AML-193 (cell line): ENCODE measurements around the gene HSD11B1L.
A peak's percentile ranks its signal among the peaks of the same experiment; 100 is the strongest.

Experiments
- DNase-seq, 2 experiments: peaks; one replicate each; lab custom pipeline; 2025; lab: John Stamatoyannopoulos, UW

Gene HSD11B1L, protein sequence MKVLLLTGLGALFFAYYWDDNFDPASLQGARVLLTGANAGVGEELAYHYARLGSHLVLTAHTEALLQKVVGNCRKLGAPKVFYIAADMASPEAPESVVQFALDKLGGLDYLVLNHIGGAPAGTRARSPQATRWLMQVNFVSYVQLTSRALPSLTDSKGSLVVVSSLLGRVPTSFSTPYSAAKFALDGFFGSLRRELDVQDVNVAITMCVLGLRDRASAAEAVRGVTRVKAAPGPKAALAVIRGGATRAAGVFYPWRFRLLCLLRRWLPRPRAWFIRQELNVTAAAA

DNA sequence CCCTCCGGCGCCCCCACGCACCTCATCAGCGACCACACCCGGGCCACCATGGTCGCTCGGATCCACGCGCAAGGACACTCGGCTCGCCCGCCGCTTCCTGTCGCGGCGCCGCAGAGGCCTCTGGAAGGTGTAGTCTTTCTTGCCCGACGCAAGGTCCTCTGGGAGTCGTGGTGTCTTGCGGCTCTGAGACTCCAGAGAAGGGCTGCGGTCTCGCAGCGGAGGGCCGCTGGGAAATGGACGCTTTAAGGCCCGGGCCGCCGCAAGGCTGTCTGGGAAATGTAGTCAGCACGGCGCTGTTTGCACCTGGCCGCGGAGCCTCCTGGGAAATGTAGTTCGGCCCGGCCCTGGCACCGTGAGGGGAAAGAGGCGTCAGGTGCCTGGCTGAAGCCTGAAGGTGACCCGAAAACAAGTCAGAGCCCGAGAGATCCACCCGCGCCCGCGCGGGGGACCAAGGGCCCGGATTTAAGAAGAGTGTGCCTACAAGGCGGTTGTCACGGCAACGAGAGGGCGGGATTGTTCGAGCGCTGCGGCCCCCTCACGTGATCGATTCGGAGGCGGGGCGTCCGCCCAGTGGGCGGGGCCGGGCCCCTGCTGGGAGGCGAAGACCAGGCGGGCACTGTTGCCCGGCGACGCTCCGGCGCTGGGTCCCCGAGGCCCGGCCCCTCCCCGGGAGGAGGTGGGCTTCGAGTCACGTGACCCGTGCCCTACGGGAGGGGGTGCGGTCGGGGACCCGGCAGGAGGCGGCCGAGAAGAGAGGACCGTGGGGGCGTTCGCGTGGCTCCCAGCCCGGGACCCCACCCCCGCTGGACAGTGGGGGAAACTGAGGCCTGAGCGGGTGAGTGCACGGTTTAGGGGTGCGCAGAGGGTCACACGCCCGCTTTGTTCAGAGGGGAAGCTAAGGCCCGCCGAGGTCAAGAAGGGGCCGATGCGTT is at the start of gene HSD11B1L, which contains the start of gene MICOS13:
Gene HSD11B1L, plus strand, starts transcription at position 591 of the 932 bp plus-strand sequence. CDS start 3,806 bp downstream, outside the sequence.
Gene MICOS13, minus strand, starts transcription at position 80 of the 932 bp plus-strand sequence. Its CDS starts 30 bp downstream, at position 50.
- peak; percentile 98 for DNase-seq

DNA sequence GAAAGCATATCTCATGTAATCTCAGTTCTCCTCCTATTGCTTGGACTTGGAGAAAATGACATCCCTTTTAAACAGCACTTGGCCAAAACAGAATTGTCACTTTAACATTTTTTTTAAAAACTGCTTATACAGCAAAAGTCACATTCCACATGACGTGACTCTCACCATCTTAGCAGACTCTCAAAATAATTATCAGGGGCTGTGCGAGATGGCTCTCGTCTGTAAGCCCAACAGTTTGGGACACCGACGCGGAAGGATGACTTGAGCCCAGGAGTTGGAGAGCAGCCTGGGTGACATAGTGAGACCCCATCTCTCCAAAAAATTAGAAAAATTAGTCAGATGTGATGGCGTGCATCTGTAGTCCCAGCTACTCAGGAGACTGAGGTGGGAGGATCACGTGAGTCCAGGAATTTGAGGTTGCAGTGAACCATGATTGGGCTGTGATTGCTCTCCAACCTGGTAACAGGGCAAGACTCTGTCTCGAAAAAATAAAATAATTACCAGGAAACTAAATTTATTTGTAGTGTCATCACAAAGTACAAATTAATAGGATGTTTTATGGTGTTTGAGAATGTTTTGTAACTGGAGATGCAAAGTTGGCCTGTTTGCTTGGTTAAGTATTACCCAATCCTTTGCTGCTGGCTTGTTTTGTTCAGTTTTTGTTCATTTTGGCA is 49.1 kb upstream of the HSD11B1L start:
- DNase-seq, result no peak

DNA sequence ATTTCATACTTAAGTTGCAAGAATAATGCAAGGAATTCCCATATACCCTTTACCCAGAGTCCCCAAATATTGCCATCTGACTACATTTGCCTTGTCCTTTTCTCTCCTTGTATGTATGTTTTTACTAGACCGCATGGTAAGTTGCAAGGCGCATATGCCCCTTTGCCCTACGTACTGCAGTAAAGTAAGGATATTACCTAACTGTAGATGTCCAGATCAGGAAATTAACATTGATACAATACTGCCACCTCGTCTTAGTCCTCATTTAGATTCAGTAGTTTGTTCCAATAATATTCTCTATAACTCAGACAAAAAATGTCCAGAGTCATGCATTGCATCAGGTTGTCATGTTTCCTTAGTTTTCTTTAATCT is 48.6 kb upstream of the HSD11B1L start:
- no peak for DNase-seq

DNA sequence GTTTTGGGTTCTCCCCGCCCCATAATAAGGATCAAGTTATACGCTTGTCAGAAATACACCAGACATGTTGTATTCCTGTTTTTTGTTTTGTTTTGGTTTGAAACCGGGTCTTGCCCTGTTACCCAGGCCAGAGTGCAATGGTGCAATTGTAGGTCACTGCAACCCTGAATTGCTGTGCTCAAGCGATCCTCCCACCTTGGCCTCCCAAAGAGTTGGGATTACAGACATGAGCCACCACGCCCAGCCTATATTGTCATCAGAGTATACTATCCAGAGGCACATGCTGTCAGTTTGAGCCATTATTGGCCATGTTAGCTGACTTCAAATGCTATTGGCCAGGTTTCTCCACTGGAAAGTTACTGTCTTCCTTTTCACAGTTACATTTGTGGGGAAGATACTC is 48.2 kb upstream of the HSD11B1L start:
- DNase-seq, result no peak

DNA sequence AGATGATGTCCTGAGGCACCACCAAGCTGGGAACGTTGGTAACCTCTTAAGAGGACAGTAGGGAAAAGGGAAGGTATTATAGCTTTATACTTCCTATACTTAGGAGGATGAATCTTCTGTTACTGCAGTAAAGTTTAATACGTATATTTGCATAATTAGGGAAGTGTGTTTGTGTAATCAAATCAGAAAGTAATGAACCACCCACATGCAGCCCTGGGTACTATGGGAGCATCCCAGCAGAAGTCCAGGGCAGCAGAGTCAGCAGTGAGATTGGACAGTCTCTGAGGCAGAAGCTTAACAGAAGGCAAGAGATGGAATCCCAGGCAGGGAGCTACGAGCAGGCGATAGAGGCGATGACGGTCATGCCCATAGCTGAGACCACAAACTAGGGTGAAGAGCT is 45.4 kb upstream of the HSD11B1L start:
- no peak for DNase-seq

DNA sequence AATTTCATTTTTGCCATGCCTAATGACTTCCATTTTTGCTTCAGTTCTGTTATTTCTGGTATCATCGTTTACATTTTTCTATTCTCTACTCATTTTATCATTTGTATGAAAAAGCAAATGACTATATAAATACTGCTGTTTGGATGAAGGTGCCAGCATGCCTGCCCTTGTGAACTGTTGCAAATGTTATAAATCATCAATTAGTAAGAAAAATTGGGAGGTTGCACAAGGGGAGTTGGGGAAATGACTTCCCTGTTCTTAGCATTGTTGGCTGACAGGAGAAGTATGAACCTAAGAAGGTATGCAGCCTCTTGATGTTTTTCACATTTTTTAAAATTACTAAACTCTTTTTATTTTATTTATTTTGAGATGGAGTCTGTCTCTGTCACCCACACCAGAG is 42.9 kb upstream of the HSD11B1L start:
- DNase-seq, result no peak

DNA sequence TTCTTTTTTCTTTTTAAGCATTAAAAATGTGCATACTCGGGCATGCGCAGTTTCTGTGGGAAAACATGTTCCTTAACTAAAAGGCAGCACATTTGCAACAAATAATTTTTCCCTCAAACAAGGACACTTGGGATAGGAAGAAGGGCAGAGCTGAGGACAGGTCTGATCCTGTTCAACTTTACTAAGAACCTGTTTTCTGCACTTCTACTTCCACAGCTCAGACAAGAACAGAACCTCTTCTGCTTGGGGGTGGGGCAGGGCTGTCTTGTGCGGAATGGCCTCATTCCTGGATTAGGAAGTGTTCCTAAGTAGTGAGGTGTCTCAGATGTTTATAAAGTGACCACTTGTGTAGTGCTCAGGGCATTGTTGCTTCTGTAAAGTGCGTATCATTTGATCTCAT is 39.7 kb upstream of the HSD11B1L start:
- no peak for DNase-seq

DNA sequence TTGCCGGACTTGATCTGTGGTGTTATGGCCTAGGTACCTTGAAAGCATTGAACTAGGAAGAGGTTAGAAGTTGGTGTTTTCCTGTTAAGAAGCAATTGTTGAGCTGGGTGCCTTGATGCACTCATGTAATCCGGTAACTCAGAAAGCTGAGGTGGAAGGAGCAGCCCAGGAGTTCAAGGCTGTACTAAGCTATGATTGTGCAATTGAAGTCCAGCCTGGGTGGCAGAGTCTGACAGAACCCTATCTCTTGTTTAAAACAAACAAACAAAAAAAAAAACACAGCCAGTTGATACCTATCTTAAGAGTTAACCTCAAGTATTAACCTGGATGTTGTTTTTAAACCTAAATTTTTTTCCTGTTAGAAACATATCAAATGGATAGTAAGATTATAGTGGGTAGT is 38.6 kb upstream of the HSD11B1L start:
- no peak for DNase-seq

DNA sequence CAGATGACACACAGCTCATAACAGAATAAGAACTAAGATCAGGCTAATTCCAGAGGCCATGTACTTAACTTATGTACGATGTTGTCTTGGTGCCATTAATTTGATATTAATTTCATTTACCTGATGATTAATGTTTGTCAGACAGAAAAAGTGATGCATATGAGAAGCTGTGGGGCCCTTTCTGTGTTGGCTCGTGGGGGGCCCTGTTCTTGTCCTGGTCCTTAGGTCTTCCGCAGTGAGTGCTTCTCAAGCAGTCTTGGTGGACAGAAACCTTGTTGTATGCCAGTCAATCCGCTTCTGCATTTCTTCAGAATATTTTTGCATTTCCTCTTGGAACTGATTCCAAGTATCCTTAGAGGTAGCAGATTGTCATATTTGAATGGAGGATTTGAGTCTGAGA is 37.8 kb upstream of the HSD11B1L start:
- no peak for DNase-seq

DNA sequence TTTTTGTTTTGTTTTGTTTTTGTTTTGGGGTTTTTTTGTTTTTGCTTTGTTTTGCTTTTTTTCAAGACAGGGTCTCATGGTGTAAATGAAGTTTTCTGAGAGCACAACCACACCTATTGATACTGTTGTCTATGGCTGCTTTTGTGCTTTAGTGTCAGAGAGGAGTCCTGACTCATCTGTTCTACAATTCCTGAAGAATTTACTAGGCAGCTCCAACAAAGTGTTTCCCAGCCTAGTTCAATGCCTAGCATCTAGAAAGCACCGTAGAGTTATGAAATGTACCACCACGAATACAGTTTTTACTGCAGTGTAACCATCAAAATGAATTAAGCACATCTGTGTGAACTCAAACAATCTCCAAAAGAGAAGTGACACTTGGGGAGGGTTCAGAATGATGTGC is 36.8 kb upstream of the HSD11B1L start:
- no peak for DNase-seq

DNA sequence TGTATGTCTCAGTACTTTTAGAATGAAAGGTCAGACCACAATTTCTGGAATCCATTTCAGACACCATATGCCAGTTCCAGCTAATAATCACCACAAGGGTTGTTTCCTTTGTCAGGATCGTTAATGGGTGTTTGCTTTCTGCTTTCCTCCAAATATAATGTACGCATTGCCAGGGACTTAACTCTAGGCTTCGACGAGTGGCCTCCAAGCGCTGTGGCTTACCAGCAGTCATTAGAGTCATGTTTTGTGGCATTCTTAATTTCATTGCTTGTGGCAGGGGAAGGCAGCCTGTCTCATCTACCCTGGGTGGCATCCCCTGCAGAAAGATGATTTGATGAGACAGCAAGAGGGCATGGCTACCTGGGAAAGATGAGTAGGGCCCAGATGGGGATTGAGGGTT is 35.4 kb upstream of the HSD11B1L start:
- no peak for DNase-seq

DNA sequence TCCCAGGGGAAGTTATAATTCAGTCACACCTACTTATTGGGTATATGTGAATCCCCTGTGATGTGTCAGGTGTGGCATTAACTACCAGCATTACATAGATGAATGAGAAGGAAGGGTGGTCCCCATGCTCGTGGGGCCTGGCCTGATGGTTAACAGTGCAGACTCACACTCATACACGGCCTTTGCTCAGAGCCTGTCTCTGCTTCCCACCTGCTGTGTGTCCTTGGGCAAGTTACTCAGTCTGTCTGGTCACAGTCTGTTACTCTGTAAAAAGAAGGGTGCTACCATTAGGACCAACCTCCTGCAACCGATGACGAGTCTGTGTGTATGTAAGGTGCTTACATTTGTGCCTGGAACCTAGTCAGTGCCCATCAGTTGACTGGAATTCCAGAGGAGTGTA is 34.1 kb upstream of the HSD11B1L start:
- no peak for DNase-seq

DNA sequence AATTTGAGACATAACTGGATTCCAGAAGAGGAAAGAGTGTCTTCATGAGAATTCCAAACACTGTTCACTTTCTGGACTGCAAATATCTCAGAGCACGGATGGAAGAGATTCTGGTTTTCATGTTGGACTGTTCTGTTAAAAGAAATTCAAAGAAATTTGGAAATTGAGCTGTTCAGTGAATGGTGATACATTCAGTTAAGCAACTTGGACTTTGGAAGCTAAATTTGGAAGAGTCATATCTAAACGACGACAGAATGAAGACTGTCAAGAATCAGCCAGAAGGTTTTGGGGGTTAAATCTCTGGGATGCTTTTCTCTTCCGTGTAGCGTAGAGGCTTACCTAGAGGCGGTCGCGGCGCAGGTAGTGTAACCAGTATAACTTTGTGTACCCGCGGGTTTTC is 32.4 kb upstream of the HSD11B1L start:
- DNase-seq, result no peak

DNA sequence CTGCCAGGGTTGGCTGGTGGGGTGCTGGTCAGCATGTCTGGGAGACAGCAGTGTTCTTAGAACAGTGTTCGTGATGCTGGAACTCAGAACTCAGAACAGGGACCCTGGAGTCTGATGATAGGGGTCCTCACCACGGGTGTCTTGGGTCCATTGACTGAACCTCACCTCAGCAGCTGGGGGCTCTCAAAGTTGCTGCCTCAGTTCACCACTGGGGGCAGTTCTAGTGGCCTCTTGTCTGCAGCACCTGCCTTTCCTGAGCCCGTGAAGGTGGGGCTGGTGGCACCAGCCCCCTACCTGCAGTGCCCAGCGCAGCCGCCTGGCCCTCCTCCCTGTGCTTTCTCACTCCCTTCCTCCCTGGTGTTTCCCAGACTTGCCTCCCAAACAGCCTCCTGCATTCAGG is 29.5 kb upstream of the HSD11B1L start:
- DNase-seq, result no peak

DNA sequence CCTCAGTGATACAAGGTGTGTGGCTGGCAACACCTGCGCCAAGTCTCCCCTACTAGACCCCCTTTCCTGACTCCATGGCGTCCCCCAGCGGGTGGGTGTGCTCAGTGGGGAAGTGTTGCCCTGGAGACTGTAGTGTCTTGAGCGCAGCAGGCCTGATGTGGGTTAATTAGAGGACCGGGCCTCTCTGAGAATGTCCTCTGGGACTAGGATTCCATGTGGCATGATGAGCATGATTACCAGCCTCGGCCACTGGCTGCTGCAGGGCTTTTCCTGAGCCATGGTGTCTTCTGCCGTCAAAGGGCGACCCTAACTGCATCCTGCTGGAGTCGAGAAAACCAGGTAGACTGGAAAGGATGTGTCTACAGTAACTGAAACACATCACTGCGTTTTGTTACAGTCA is 28.6 kb upstream of the HSD11B1L start:
- no peak for DNase-seq

DNA sequence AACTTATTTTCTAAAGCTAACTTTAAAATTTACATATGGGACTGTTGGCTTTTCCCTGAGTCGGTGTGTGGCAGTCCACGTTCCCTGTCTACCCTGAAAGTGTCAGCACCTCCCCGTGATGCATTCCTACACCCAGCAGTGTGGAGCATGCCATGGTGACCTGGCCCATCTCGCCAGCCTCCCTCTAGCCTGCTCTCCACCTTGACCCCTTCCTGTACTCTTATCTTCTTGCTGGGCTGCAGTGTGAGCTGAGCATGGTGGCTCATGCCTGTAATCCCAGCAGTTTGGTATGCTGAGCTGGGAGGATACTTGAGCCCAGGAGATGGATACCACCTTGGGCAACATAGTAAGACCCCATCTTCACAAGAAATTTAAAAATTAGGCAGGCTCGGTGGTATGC is 25.9 kb upstream of the HSD11B1L start:
- DNase-seq, result no peak

DNA sequence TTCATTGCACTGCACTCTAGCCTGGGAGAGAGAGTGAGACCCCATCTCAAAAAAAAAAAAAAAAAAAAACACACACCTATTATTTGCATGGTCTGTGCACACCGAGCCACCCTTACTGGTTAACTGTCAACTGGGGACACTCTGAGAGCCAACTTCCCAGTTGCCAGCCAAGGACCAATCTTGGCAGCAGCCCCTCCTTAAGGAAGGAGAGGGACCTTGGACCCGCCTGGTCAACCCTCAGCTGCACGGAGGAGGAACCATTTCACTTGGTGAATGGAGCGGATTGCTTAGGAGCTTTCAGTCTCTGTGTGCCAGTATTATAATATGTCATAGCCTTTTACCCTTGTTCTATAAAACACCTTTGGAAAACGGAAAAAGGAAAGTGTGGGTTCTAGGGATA is 25.4 kb upstream of the HSD11B1L start:
- no peak for DNase-seq

DNA sequence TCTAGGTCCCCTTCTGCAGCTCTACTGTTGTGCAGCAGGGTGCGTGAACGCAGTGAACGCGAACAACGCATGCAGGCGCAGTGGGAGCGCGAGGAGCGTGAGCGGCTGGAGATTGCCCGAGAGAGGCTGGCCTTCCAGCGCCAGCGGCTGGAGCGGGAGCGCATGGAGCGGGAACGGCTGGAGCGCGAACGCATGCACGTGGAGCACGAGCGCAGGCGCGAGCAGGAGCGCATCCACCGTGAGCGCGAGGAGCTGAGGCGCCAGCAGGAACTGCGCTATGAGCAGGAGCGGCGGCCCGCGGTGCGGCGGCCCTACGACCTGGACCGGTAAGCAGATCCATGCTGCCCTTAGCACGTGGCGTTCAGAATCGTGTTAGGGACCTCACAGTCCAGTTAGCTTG is 19.3 kb upstream of the HSD11B1L start:
- no peak for DNase-seq

DNA sequence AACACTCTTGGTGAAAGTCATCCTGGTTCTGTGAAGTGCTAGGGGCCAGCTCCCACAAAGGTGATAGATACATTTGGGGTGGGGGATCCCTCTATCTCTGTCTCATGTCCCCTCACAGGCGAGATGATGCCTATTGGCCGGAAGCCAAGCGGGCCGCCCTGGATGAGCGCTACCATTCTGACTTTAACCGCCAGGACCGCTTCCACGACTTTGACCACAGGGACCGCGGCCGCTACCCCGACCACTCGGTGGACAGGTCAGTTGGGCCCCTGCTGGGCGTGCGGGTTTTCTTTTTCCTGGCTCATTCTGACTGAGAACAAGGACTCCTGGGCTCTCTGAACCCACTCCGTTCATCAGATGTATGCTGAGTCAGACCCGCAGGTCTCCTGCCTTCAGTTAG is 16.9 kb upstream of the HSD11B1L start:
- DNase-seq, result no peak

DNA sequence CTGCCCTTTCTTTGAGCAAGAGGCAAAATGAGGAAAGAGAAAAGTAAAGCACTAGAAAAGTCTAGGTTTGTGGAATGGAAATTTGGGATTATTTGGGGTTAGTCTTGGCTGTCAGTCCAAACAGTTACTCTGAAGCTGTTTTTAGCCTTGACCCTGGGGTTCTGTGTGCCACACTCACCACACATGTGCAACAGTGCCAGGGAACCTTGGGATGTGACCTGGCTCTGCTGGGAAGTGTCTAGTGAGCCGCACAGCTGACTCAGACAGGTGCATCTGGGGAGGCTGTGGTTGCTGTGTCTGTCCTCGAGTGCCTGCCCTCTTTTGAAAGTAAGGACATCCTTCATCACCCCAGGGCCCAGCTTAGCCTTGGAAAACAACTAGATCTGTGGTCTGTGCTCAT is 16.3 kb upstream of the HSD11B1L start:
- DNase-seq, result no peak

DNA sequence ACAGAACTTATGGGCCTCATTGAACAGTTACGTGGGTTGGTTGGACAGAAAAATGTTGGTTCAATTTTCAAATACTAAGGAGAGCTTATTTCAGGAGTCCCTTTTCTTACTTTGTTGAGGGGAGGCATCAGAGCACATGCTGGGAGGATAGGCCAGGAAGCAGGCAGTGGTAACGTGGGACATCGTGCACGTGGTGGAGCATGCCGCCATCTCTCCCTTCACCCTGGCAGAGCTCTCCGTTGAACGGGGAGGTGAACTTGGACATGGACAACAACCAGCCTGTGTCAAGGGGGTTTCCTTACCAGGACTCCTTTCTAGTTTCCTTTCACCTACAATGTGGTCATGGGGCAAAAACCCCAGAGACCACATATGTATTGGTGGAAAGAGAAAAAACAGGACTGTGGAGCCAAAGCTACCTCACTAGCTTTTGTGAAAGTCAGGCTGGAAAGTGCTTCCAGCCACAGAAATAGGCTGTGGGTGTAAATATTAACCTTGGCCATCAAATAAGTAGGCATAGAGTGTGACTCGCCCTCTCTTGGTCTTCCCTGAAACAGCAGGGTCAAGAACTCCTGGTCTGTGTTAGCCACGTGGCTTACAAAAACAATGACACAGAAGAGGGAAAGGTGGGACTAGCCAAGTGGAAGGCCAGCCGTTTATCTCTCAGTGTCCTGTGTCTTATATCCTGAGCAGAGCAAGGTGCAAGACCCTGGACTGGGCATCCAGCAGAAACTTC is 14.9 kb upstream of the HSD11B1L start:
- DNase-seq, result no peak
